SU-DHL-6 (cell line): ENCODE data around the gene NRG3.

Source experiments
- H2AFZ ChIP-seq: fragments of 200-600 bp; sonication (generic); 2 replicates; pipeline ENCODE4 v1.6.1; 2014; ENCODE audit warnings: low read depth, mild to moderate bottlenecking, moderate library complexity, mixed read lengths, antibody characterized with exemption, low read length; ENCODE audit not compliant: severe bottlenecking
- H3F3A ChIP-seq: fragments of 200-600 bp; shearing (Covaris generic); 2 replicates; pipeline ENCODE4 v1.6.0; 2016; ENCODE audit warnings: antibody characterized with exemption, mild to moderate bottlenecking; ENCODE audit not compliant: insufficient read depth
- H3K27ac ChIP-seq: fragments of 200-600 bp; sonication (generic); 2 replicates; pipeline ENCODE4 v1.5.1; 2016; ENCODE audit warnings: low read depth, mild to moderate bottlenecking, low read length, moderate library complexity, mixed read lengths
- H3K27me3 ChIP-seq: fragments of 200-600 bp; sonication (generic), shearing (Covaris generic); 2 replicates; pipeline ENCODE4 v1.6.0; 2014; ENCODE audit warnings: mild to moderate bottlenecking, low read length
- H3K36me3 ChIP-seq: fragments of 200-600 bp; sonication (generic); 2 replicates; pipeline ENCODE4 v1.6.1; 2014; ENCODE audit warnings: mild to moderate bottlenecking, low read length, mixed read lengths
- H3K4me2 ChIP-seq: fragments of 300-600, 200-600 bp; shearing (Covaris generic), sonication (generic); 2 replicates; pipeline ENCODE4 v1.6.0; 2014; ENCODE audit warnings: low read length, low read depth, mild to moderate bottlenecking; ENCODE audit not compliant: poor library complexity, severe bottlenecking
- H3K4me3 ChIP-seq: fragments of 200-600 bp; sonication (generic); 2 replicates; pipeline ENCODE4 v1.5.1; 2014; ENCODE audit warnings: antibody characterized with exemption, low read length, mild to moderate bottlenecking, mixed read lengths; ENCODE audit not compliant: insufficient read depth, poor library complexity, severe bottlenecking
- H3K79me2 ChIP-seq: fragments of 200-600 bp; sonication (generic); 2 replicates; pipeline ENCODE4 v1.6.1; 2014; ENCODE audit warnings: mild to moderate bottlenecking, low read length, moderate library complexity; ENCODE audit not compliant: insufficient read depth
- H3K9ac ChIP-seq: fragments of 200-600 bp; sonication (generic); 2 replicates; pipeline ENCODE4 v1.7.0; 2014; ENCODE audit warnings: mild to moderate bottlenecking, low read length
- H3K9me2 ChIP-seq: fragments of 200-600 bp; sonication (generic); replicated peaks from 2 replicates; pipeline ENCODE4 v1.6.1; 2014; ENCODE audit warnings: low read length; ENCODE audit not compliant: insufficient read depth
- H3K9me3 ChIP-seq: fragments of 200-600 bp; sonication (generic); 2 replicates; pipeline ENCODE4 v1.6.1; 2014; ENCODE audit warnings: low read length, mixed read lengths; ENCODE audit not compliant: insufficient read depth
- H4K20me1 ChIP-seq: fragments of 200-600 bp; sonication (generic); 2 replicates; pipeline ENCODE4 v1.6.1; 2014; ENCODE audit warnings: low read depth, mild to moderate bottlenecking, antibody characterized with exemption, low read length, moderate library complexity, mixed read lengths
- EZH2phosphoT487 ChIP-seq: fragments of 200-600 bp; sonication (generic), shearing (Covaris generic); conservative IDR thresholded peaks from 2 replicates; pipeline ENCODE4 v1.6.1; 2018; ENCODE audit warnings: mild to moderate bottlenecking, antibody characterized with exemption, low read length, moderate library complexity, mixed read lengths
- TF ChIP-seq, protein P1 (sequence below): fragments of 200-600 bp; sonication (generic); IDR thresholded peaks from one replicate; pipeline ENCODE4 v1.5.1; 2017; ENCODE audit warnings: antibody characterized with exemption, mild to moderate bottlenecking, low read length, moderate library complexity; ENCODE audit not compliant: insufficient read depth, poor library complexity, severe bottlenecking

The NRG3 gene

DNA sequence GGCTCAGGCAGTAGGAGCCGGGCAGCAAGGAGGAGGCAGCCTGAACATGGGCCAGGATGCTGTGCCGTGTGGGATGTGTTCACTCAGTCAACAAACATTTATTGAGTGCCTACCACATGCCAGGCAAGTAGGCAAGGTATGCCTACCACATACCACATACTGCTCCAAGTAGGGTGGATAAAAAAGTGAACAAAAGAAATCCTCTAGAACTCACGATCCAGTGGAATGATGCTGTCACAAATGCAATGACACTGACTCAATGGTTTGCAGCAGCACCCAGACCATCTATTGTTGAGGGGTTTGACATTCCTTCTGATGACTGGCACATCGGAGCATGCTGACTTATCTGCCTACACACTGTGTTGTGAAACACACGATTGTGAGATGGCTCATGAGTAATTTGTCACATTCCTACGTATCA lies 413.5 kb downstream of the NRG3 start:
- Histone ChIP-seq H4K20me1 (no peaks in the 10 kb centered on the region), H3K27ac (no peak overlapping the region), H2AFZ (no peak overlapping the region)

DNA sequence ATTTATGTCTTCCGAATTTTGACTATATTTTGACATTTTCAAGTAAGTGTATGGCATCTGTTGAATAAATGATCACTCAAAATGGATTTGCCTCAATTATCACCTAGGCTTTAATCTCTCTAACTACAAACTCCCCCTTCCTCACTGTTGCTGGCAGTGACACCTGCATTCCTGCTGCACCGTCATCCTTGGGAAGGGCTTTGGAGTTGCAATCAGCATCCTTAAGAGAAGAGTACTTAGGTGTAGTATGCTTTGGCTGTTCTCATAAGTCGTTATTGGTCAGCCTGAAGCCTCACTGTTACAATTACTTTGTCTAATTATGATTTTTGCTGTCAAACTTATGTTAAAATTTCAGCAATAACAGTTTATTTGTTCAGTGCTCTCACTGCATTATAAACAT lies 415.0 kb downstream of the NRG3 start:
- H3F3A ChIP-seq = no peaks in the 10 kb centered on the region

More for the DNA sequence above, 413.5 kb downstream of the NRG3 start:
- Histone ChIP-seq H3K4me3 (no peak overlapping the region), H3K27me3 (no peaks in the 10 kb centered on the region), H3K4me2 (no peak overlapping the region), H3K9me3 (no peaks in the 10 kb centered on the region), H3F3A (no peaks in the 10 kb centered on the region), H3K36me3 (no peaks in the 10 kb centered on the region), H3K9me2 (no peaks in the 10 kb centered on the region), H3K79me2 (no peaks in the 10 kb centered on the region), H3K9ac (no peak overlapping the region)
- TF ChIP-seq EZH2phosphoT487 = no peak

DNA sequence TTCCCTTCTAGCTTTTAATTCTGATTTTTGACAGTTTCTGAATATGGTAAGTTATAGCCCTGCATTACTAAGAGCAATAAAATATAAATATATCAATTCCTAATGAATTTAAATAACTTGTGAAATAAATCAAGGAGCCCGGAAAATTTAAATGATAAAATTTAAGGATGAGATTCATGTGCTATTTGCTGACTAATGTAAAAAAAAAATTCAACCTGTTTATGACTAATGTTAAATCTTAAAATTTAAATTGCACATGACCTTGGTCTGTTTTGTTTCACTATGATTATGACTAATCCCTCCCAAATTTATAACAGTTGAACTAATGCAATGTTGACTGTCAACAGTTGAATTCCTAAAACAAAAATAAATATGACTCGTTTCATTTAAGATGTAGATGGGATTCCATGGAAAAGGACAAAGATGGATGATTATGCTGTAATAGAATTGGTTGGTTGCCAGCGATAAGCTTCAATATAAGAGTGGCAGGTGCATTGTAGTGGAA lies 419.9 kb downstream of the NRG3 start:
- no peaks in the 10 kb centered on the region for H3K9me2 ChIP-seq

More for the DNA sequence above, 415.0 kb downstream of the NRG3 start:
- no peaks in the 10 kb centered on the region for H4K20me1 ChIP-seq
- H3K4me2 ChIP-seq = no peak overlapping the region
- no peak overlapping the region for H3K27ac ChIP-seq
- no peak overlapping the region for H2AFZ ChIP-seq
- H3K27me3 ChIP-seq = no peaks in the 10 kb centered on the region
- no peaks in the 10 kb centered on the region for H3K9me2 ChIP-seq
- no peak overlapping the region for H3K9ac ChIP-seq
- no peaks in the 10 kb centered on the region for H3K9me3 ChIP-seq
- no peaks in the 10 kb centered on the region for H3K36me3 ChIP-seq
- no peak for TF ChIP-seq EZH2phosphoT487
- TF ChIP-seq, protein P1, sequence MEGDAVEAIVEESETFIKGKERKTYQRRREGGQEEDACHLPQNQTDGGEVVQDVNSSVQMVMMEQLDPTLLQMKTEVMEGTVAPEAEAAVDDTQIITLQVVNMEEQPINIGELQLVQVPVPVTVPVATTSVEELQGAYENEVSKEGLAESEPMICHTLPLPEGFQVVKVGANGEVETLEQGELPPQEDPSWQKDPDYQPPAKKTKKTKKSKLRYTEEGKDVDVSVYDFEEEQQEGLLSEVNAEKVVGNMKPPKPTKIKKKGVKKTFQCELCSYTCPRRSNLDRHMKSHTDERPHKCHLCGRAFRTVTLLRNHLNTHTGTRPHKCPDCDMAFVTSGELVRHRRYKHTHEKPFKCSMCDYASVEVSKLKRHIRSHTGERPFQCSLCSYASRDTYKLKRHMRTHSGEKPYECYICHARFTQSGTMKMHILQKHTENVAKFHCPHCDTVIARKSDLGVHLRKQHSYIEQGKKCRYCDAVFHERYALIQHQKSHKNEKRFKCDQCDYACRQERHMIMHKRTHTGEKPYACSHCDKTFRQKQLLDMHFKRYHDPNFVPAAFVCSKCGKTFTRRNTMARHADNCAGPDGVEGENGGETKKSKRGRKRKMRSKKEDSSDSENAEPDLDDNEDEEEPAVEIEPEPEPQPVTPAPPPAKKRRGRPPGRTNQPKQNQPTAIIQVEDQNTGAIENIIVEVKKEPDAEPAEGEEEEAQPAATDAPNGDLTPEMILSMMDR = no peak
- no peak overlapping the region for H3K4me3 ChIP-seq
- H3K79me2 ChIP-seq = no peaks in the 10 kb centered on the region

DNA sequence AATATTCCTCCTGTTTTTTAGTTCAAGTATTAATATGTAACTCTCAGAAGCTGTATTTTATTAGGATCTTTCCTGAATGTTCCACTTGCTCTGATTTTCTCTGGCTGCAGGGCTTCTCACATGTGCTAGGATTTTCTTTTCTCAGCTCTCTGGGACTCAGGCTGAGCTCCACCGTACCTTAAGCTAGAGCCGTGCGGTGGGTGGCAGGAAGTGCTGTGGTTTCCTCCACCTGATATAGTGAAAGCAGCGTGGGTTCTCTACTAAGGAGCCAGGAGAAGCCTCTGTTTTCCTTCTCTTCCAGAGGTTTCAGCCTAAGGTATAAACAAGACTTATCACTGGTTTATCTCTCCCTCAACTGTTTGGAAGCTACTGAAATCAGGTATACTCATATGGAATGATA lies 433.6 kb downstream of the NRG3 start:
- no peak overlapping the region for H3K9ac ChIP-seq
- TF ChIP-seq EZH2phosphoT487 = no peak
- TF ChIP-seq, protein P1 = no peak
- no peaks in the 10 kb centered on the region for H3F3A ChIP-seq
- no peak overlapping the region for H3K4me2 ChIP-seq
- H4K20me1 ChIP-seq = no peaks in the 10 kb centered on the region
- no peaks in the 10 kb centered on the region for H3K9me2 ChIP-seq
- H3K4me3 ChIP-seq = no peak overlapping the region
- no peak overlapping the region for H3K27ac ChIP-seq
- no peaks in the 10 kb centered on the region for H3K79me2 ChIP-seq
- H3K36me3 ChIP-seq = no peaks in the 10 kb centered on the region
- H2AFZ ChIP-seq = no peak overlapping the region
- H3K27me3 ChIP-seq = no peaks in the 10 kb centered on the region
- H3K9me3 ChIP-seq = no peaks in the 10 kb centered on the region

More for the DNA sequence above, 419.9 kb downstream of the NRG3 start:
- Histone ChIP-seq H3K27ac (no peak overlapping the region), H3K4me2 (no peak overlapping the region), H3F3A (no peaks in the 10 kb centered on the region), H3K4me3 (no peak overlapping the region), H4K20me1 (no peaks in the 10 kb centered on the region), H2AFZ (no peak overlapping the region), H3K9ac (no peak overlapping the region), H3K27me3 (no peaks in the 10 kb centered on the region), H3K36me3 (no peaks in the 10 kb centered on the region), H3K9me3 (no peaks in the 10 kb centered on the region), H3K79me2 (no peaks in the 10 kb centered on the region)
- no peak for TF ChIP-seq EZH2phosphoT487
- TF ChIP-seq, protein P1 = no peak
